Progenitor cell of endocrine pancreas (in vitro differentiated cells): ENCODE measurements around the gene CEP192. TPM values are rescaled to one million over a fixed set of nuclear protein-coding genes. Genes with fewer than 3 reads are reported as not detected.
A peak's percentile ranks its signal among the peaks of the same experiment; 100 is the strongest.
"Not testable (repeated sequence)": the region's sequence is repeated elsewhere in the genome, so short reads cannot be mapped to it uniquely, and the experiment has no call there.

ENCODE experiments used
- DNase-seq: peaks from one replicate; pipeline ENCODE4 v3.0.0; 2021; ENCODE audit warnings: low spot score; ENCODE audit not compliant: unreplicated experiment
- H3K27ac Mint-ChIP-seq: 2 replicates; pipeline ENCODE4 v1.8.0; 2021; ENCODE audit warnings: mild to moderate bottlenecking, moderate library complexity, mixed read lengths
- H3K27me3 Mint-ChIP-seq: 2 replicates; pipeline ENCODE4 v1.8.0; 2021; ENCODE audit warnings: mixed read lengths
- H3K36me3 Mint-ChIP-seq: 2 replicates; pipeline ENCODE4 v1.8.0; 2022; ENCODE audit warnings: mixed read lengths; ENCODE audit not compliant: insufficient read depth
- H3K4me1 Mint-ChIP-seq: 2 replicates; pipeline ENCODE4 v1.8.0; 2021; ENCODE audit warnings: low read depth, mixed read lengths
- H3K4me3 Mint-ChIP-seq: 2 replicates; pipeline ENCODE4 v1.8.0; 2021; ENCODE audit warnings: low read depth, mild to moderate bottlenecking, moderate library complexity, mixed read lengths
- H3K9me3 Mint-ChIP-seq: 2 replicates; pipeline ENCODE4 v1.8.0; 2021; ENCODE audit warnings: low read depth, mixed read lengths
- CTCF ChIP-seq: fragments of 200-600 bp; sonication (generic); IDR thresholded peaks from one replicate; pipeline ENCODE4 v1.5.0; 2021; ENCODE audit warnings: antibody characterized with exemption, mild to moderate bottlenecking; ENCODE audit not compliant: unreplicated experiment
- total RNA-seq: library from RNA; stranded (reverse); gene quantifications from 2 replicates; pipeline ENCODE4 v1.2.1, GENCODE V29; 2021

Gene CEP192
- total RNA-seq, 1 donor from 2014 or later = 28.4 TPM

GRCh38 chr18:12976305-12976704 lies 14.9 kb upstream of the CEP192 start:
- no peak for TF ChIP-seq CTCF
- Mint-ChIP-seq H3K27me3 (no peaks in the 10 kb centered on the region), H3K27ac (no peak overlapping the region), H3K4me1 (no peaks in the 10 kb centered on the region), H3K9me3 (peaks cover 5% of the 10 kb centered on the region), H3K36me3 (peaks cover 42% of the 10 kb centered on the region), H3K4me3 (no peak overlapping the region)
- no peak for DNase-seq

DNA sequence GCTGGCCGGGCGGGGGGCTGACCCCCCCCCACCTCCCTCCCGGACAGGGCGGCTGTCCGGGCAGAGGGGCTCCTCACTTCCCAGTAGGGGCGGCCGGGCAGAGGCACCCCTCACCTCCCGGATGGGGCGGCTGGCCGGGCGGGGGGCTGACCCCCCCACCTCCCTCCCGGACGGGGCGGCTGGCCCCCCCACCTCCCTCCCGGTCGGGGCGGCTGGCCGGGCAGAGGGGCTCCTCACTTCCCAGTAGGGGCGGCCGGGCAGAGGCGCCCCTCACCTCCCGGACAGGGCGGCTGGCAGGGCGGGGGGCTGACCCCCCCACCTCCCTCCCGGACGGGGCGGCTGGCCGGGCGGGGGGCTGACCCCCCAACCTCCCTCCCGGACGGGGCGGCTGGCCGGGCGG lies 11.1 kb upstream of the CEP192 start:
- H3K4me3 Mint-ChIP-seq, H3K4me1 Mint-ChIP-seq, DNase-seq, H3K27ac Mint-ChIP-seq, H3K27me3 Mint-ChIP-seq, H3K9me3 Mint-ChIP-seq: not testable (repeated sequence)
- H3K36me3 Mint-ChIP-seq = peaks cover 35% of the 10 kb centered on the region

GRCh38 chr18:12989397-12990122 lies 1.6 kb upstream of the CEP192 start:
- H3K4me1 Mint-ChIP-seq = peaks cover 23% of the 10 kb centered on the region
- H3K4me3 Mint-ChIP-seq = peak overlapping the region; percentile 91
- peak overlapping the region; percentile 95 for H3K27ac Mint-ChIP-seq
- TF ChIP-seq CTCF = no peak
- H3K36me3 Mint-ChIP-seq = no peaks in the 10 kb centered on the region
- no peaks in the 10 kb centered on the region for H3K9me3 Mint-ChIP-seq
- H3K27me3 Mint-ChIP-seq = no peaks in the 10 kb centered on the region
- DNase-seq = no peak

DNA sequence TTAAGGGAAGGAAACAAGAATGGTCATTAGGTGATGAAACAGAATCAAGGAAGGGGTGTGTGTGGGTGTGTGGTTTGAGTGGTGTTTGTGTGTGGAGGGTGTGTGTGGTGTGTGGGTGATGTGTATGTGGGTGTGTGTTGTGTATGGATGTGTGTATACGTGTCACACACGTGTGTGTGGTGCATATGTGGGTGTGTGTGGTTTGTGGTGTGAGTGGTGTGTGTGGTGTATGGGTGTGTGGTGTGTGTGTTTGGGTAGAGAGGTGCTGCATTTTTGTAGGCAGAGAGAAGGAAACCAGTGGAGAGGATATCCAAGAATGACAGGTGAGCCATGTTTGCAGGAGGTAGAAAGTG lies 1.1 kb upstream of the CEP192 start:
- H3K9me3 Mint-ChIP-seq = no peaks in the 10 kb centered on the region
- peak overlapping the region; percentile 95 for H3K27ac Mint-ChIP-seq
- peaks cover 23% of the 10 kb centered on the region for H3K4me1 Mint-ChIP-seq
- H3K4me3 Mint-ChIP-seq = peak overlapping the region; percentile 91
- no peak for DNase-seq
- no peaks in the 10 kb centered on the region for H3K27me3 Mint-ChIP-seq
- H3K36me3 Mint-ChIP-seq = no peaks in the 10 kb centered on the region
- TF ChIP-seq CTCF = no peak

DNA sequence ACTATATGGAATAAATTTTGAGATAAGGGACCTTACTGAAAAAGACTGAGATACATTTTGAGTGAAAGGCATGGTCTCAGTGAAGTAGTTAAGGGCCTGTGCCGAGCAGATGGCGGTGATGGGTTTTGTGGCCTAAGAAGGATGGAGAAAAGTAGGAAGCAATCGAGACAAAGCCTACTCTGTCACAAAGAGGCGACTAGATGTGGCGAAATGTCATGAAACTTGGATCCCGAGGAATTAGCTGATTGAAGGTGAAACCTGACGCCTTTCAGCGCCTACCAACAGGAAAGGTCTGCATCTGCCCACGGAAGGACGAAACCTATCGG lies 558 bp upstream of the CEP192 start:
- Mint-ChIP-seq H3K9me3 (no peaks in the 10 kb centered on the region), H3K4me1 (peaks cover 23% of the 10 kb centered on the region), H3K27ac (peak overlapping the region; percentile 95), H3K36me3 (no peaks in the 10 kb centered on the region), H3K4me3 (peak overlapping the region; percentile 91), H3K27me3 (no peaks in the 10 kb centered on the region)
- no peak for DNase-seq
- TF ChIP-seq CTCF = no peak

DNA sequence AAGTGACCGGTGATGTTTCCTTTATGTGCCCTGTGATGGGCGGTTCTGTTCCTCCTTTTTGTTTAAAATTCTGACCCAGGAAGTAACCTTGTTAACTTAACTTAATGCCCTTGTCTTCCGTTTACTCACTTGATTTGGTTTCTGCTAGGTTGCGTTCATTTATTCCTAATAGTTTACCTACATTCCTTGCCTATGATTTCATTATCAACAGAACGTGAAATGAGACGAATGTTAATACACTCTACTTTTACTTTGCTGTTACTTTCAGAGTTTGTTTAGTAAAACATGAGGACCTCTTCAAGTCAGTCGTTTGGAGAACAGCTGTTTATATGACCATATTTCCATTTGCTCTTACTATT lies 638 bp downstream of the CEP192 start:
- Mint-ChIP-seq H3K36me3 (no peaks in the 10 kb centered on the region), H3K4me3 (peak overlapping the region; percentile 91), H3K27me3 (no peaks in the 10 kb centered on the region), H3K4me1 (peaks cover 23% of the 10 kb centered on the region), H3K27ac (peak overlapping the region; percentile 94), H3K9me3 (no peaks in the 10 kb centered on the region)
- DNase-seq = no peak
- TF ChIP-seq CTCF = no peak
